ENCODE results near the gene CNTROB.

GRCh38 chr17:7947651-7948050, 15.6 kb downstream of the CNTROB start:
- TF ChIP-seq ZBTB11 (tag by site-specific recombination; conservative IDR thresholded peaks at IDR 0.05; ENCODE audit: low read depth), result no peak
- no peak for TF ChIP-seq CTCF (tag by site-specific recombination; IDR thresholded peaks at IDR 0.05)
- no peak for TF ChIP-seq ZNF184 (tag by site-specific recombination; IDR thresholded peaks at IDR 0.05)
- TF ChIP-seq ZNF747 (tag by site-specific recombination; IDR thresholded peaks at IDR 0.05), result no peak

Data from HEK293 (cell line).